Sigmoid colon (tissue), 7 donors: ENCODE results near the gene NECTIN4. TPM values are rescaled to one million over a fixed set of nuclear protein-coding genes. Genes with fewer than 3 reads are reported as not detected.

ENCODE experiments used
- DNase-seq: peaks from one replicate; pipeline ENCODE4 v3.0.0-alpha.2; 2019
- H3K27ac ChIP-seq, 4 donors: fragments of 200-600 bp; sonication (generic); one replicate each; pipeline ENCODE4 v1.5.1; 2016 to 2019; ENCODE audit warnings: mild to moderate bottlenecking in 1 of 4
- H3K27me3 ChIP-seq, 3 donors: fragments of 200-600 bp; sonication (generic); one replicate each; pipeline ENCODE4 v1.5.1; 2019; ENCODE audit warnings: mild to moderate bottlenecking in 1 of 3
- H3K36me3 ChIP-seq, 4 donors: fragments of 200-600 bp; sonication (generic); one replicate each; pipeline ENCODE4 v1.5.1; 2016 to 2019
- H3K4me1 ChIP-seq, 4 donors: fragments of 200-600 bp; sonication (generic); one replicate each; pipeline ENCODE4 v1.5.1; 2017 to 2019
- H3K4me3 ChIP-seq, 4 donors: fragments of 200-600 bp; sonication (generic); one replicate each; pipeline ENCODE4 v1.5.1; 2017 to 2019; ENCODE audit warnings: mild to moderate bottlenecking in 2 of 4, moderate library complexity in 1 of 4
- H3K9me3 ChIP-seq, 4 donors: fragments of 200-600 bp in 3 of 4; sonication (generic) in 3 of 4; one replicate each; pipeline versions ENCODE4 v1.5.1 to v1.6.1; 2013 to 2019
- POLR2A ChIP-seq, 2 donors: fragments of 450-650 bp; IDR thresholded peaks; one replicate each; pipeline ENCODE4 v1.6.1; 2016; ENCODE audit warnings: antibody characterized with exemption in 2 of 2, mild to moderate bottlenecking in 2 of 2, moderate library complexity in 2 of 2
- POLR2AphosphoS5 ChIP-seq, 4 donors: sonication (generic); formaldehyde crosslinking; IDR thresholded peaks; one replicate each; pipeline ENCODE4 v1.6.1; 2017; ENCODE audit warnings: antibody characterized with exemption in 4 of 4
- WGBS, 2 donors: extraction: QIAGEN DNeasy Blood & Tissue Kit; methylation state at CpG; one replicate each; pipeline ENCODE4 v1.1.7; 2013; 5-methylcytosine and 5-hydroxymethylcytosine counted together
- intact Hi-C: fragments of 100-400 bp; cut with DNase I; formaldehyde crosslinking; loops from one replicate; pipeline ENCODE4 v1.15.1; 2023
- polyA plus RNA-seq, 3 donors: library from polyadenylated mRNA; stranded (reverse); fragments of 200-250 nt; gene quantifications; one replicate each; pipeline ENCODE4 v1.2.3, GENCODE V29; 2013
- small RNA-seq, 3 donors: library from RNA; depleted of rRNA; stranded (forward); fragments of <200 nt; gene quantifications; one replicate each; pipeline ENCODE3, GENCODE V24; 2016
- total RNA-seq, 4 donors: library from RNA; depleted of rRNA; stranded (reverse); fragments of >200 nt; gene quantifications; one replicate each; pipeline ENCODE4 v1.1.0, GENCODE V29; 2016
- TF ChIP-seq, protein P1 (sequence below), 4 experiments: fragments of 450-650 bp in 3 of 4; fragments of 200-600 bp in 1 of 4; IDR thresholded peaks; one replicate each; pipeline ENCODE4 v1.5.1; 2016 to 2019; ENCODE audit warnings: antibody characterized with exemption in 4 of 4, mild to moderate bottlenecking in 3 of 4, moderate library complexity in 2 of 4
- donor health status: healthy with polysubstance abuse.
- donor health status: Bipolar disorder and iron deficiency.
- donor health status: healthy.

Gene NECTIN4
- total and polyA plus RNA-seq, 7 donors: 1.2 to 2.8 TPM; not detected in 5

GRCh38 chr1:161021165-161021969, 68.0 kb downstream of the NECTIN4 start:
- H3K4me1 ChIP-seq: peaks cover 0 to 17% (median 14%) of the 10 kb centered on the region in 4 donors
- peak; percentile 75 for DNase-seq
- peak overlapping the region; percentile 28 to 76 (median 60) for H3K27ac ChIP-seq
- 11 to 13% methylated on average over 34 of the region's 34 CpGs for WGBS, 2 donors
- no peaks in the 10 kb centered on the region for H3K9me3 ChIP-seq
- TF ChIP-seq, protein P1, sequence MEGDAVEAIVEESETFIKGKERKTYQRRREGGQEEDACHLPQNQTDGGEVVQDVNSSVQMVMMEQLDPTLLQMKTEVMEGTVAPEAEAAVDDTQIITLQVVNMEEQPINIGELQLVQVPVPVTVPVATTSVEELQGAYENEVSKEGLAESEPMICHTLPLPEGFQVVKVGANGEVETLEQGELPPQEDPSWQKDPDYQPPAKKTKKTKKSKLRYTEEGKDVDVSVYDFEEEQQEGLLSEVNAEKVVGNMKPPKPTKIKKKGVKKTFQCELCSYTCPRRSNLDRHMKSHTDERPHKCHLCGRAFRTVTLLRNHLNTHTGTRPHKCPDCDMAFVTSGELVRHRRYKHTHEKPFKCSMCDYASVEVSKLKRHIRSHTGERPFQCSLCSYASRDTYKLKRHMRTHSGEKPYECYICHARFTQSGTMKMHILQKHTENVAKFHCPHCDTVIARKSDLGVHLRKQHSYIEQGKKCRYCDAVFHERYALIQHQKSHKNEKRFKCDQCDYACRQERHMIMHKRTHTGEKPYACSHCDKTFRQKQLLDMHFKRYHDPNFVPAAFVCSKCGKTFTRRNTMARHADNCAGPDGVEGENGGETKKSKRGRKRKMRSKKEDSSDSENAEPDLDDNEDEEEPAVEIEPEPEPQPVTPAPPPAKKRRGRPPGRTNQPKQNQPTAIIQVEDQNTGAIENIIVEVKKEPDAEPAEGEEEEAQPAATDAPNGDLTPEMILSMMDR (IDR thresholded peaks at IDR 0.05): no peak
- TF ChIP-seq POLR2A (IDR thresholded peaks at IDR 0.05) (peak in 1 of 2 donors; percentile 64), POLR2AphosphoS5 (IDR thresholded peaks at IDR 0.05) (peak in 2 of 4 donors; percentile 14 to 20)
- peak overlapping the region; percentile 24 to 47 (median 42) for H3K4me3 ChIP-seq
- H3K27me3 ChIP-seq: peaks cover 0 to 35% (median 20%) of the 10 kb centered on the region in 3 donors
- intact Hi-C loops: no loop called here
- H3K36me3 ChIP-seq: no peaks in the 10 kb centered on the region

Small RNA genes lying within 50 kb of the gene (small RNA-seq; reads per million reads assigned to genes)
- 0 reads per million in 3 donors for gene AL591806.2

Other genes starting within 250 kb of the NECTIN4 start
- under 1 TPM in 3 of 4 donors, not detected in 1; 0.16 to 0.36 (median 0.27) TPM for gene CD244, start 226.7 kb downstream of the NECTIN4 start, total RNA-seq
- gene CD244, start 226.7 kb downstream of the NECTIN4 start, polyA plus RNA-seq: 1 to 10 TPM in 2 of 3 donors, not detected in 1; 1.0 to 1.8 TPM
- gene ITLN1, start 204.4 kb downstream of the NECTIN4 start, total RNA-seq: under 1 TPM in 2 of 4 donors, not detected in 2; 0.66 to 0.71 TPM
- 100 to 1,000 TPM; 175 to 478 (median 284) TPM for gene ITLN1, start 204.4 kb downstream of the NECTIN4 start, polyA plus RNA-seq
- not detected for gene ITLN2, start 134.7 kb downstream of the NECTIN4 start, total RNA-seq
- gene ITLN2, start 134.7 kb downstream of the NECTIN4 start, polyA plus RNA-seq: under 1 TPM in 1 of 3 donors, not detected in 2; 0.12 TPM
- gene F11R, start 68.4 kb downstream of the NECTIN4 start, total RNA-seq: 10 to 100 TPM in 1 of 4 donors, 1 to 10 TPM in 3; 2.7 to 30.5 (median 5.9) TPM
- gene F11R, start 68.4 kb downstream of the NECTIN4 start, polyA plus RNA-seq: 10 to 100 TPM; 15.6 to 96.7 (median 34.0) TPM
- 10 to 100 TPM; 10.5 to 46.4 (median 27.8) TPM for gene TSTD1, start 50.6 kb downstream of the NECTIN4 start, total RNA-seq
- 100 to 1,000 TPM; 115 to 609 (median 268) TPM for gene TSTD1, start 50.6 kb downstream of the NECTIN4 start, polyA plus RNA-seq
- 10 to 100 TPM; 54.8 to 76.2 (median 62.5) TPM for gene USF1, start 43.6 kb downstream of the NECTIN4 start, total RNA-seq
- gene USF1, start 43.6 kb downstream of the NECTIN4 start, polyA plus RNA-seq: 10 to 100 TPM; 25.8 to 84.6 (median 42.5) TPM
- 1 to 10 TPM; 4.4 to 7.7 (median 6.6) TPM for gene ARHGAP30, start 19.7 kb downstream of the NECTIN4 start, total RNA-seq
- gene ARHGAP30, start 19.7 kb downstream of the NECTIN4 start, polyA plus RNA-seq: 10 to 100 TPM in 1 of 3 donors, 1 to 10 TPM in 2; 4.8 to 37.8 (median 4.9) TPM
- 10 to 100 TPM in 2 of 4 donors, 1 to 10 TPM in 2; 5.8 to 14.1 (median 10.8) TPM for gene KLHDC9, start 8.8 kb upstream of the NECTIN4 start, total RNA-seq
- 10 to 100 TPM in 1 of 3 donors, 1 to 10 TPM in 2; 4.7 to 11.1 (median 9.6) TPM for gene KLHDC9, start 8.8 kb upstream of the NECTIN4 start, polyA plus RNA-seq
- gene PFDN2, start 28.5 kb upstream of the NECTIN4 start, total RNA-seq: 10 to 100 TPM; 40.7 to 63.4 (median 45.9) TPM
- gene PFDN2, start 28.5 kb upstream of the NECTIN4 start, polyA plus RNA-seq: 100 to 1,000 TPM in 2 of 3 donors, 10 to 100 TPM in 1; 82.3 to 115 (median 104) TPM
- 10 to 100 TPM; 24.4 to 39.6 (median 33.1) TPM for gene NIT1, start 28.5 kb upstream of the NECTIN4 start, total RNA-seq
- 10 to 100 TPM; 46.8 to 66.6 (median 66.5) TPM for gene NIT1, start 28.5 kb upstream of the NECTIN4 start, polyA plus RNA-seq
- 10 to 100 TPM; 27.7 to 34.2 (median 30.2) TPM for gene DEDD, start 43.1 kb upstream of the NECTIN4 start, total RNA-seq
- 10 to 100 TPM; 24.0 to 30.6 (median 30.5) TPM for gene DEDD, start 43.1 kb upstream of the NECTIN4 start, polyA plus RNA-seq
- gene UFC1, start 64.4 kb upstream of the NECTIN4 start, total RNA-seq: 10 to 100 TPM; 49.0 to 77.8 (median 70.3) TPM
- gene UFC1, start 64.4 kb upstream of the NECTIN4 start, polyA plus RNA-seq: 100 to 1,000 TPM; 129 to 249 (median 232) TPM
- 10 to 100 TPM; 11.4 to 24.1 (median 13.1) TPM for gene USP21, start 69.9 kb upstream of the NECTIN4 start, total RNA-seq
- 10 to 100 TPM; 16.2 to 22.2 (median 17.3) TPM for gene USP21, start 69.9 kb upstream of the NECTIN4 start, polyA plus RNA-seq
- 10 to 100 TPM; 16.6 to 30.9 (median 21.3) TPM for gene PPOX, start 76.9 kb upstream of the NECTIN4 start, total RNA-seq
- 10 to 100 TPM in 2 of 3 donors, 1 to 10 TPM in 1; 7.4 to 17.7 (median 16.2) TPM for gene PPOX, start 76.9 kb upstream of the NECTIN4 start, polyA plus RNA-seq
- 10 to 100 TPM; 10.7 to 19.3 (median 14.8) TPM for gene B4GALT3, start 87.9 kb upstream of the NECTIN4 start, total RNA-seq
- gene B4GALT3, start 87.9 kb upstream of the NECTIN4 start, polyA plus RNA-seq: 10 to 100 TPM; 13.4 to 33.4 (median 16.8) TPM
- gene ADAMTS4, start 109.5 kb upstream of the NECTIN4 start, total RNA-seq: 10 to 100 TPM in 2 of 4 donors, 1 to 10 TPM in 2; 6.4 to 78.2 (median 10.8) TPM
- 1 to 10 TPM in 1 of 3 donors, under 1 TPM in 2; 0.23 to 4.5 (median 0.60) TPM for gene ADAMTS4, start 109.5 kb upstream of the NECTIN4 start, polyA plus RNA-seq
- 100 to 1,000 TPM in 1 of 4 donors, 10 to 100 TPM in 3; 79.6 to 113 (median 92.6) TPM for gene NDUFS2, start 112.8 kb upstream of the NECTIN4 start, total RNA-seq
- gene NDUFS2, start 112.8 kb upstream of the NECTIN4 start, polyA plus RNA-seq: 100 to 1,000 TPM; 113 to 194 (median 123) TPM
- 10 to 100 TPM; 14.4 to 86.4 (median 56.9) TPM for gene FCER1G, start 125.7 kb upstream of the NECTIN4 start, total RNA-seq
- gene FCER1G, start 125.7 kb upstream of the NECTIN4 start, polyA plus RNA-seq: 100 to 1,000 TPM in 1 of 3 donors, 10 to 100 TPM in 2; 77.7 to 243 (median 80.5) TPM
- gene APOA2, start 134.1 kb upstream of the NECTIN4 start, total RNA-seq: not detected
- under 1 TPM in 1 of 3 donors, not detected in 2; 0.26 TPM for gene APOA2, start 134.1 kb upstream of the NECTIN4 start, polyA plus RNA-seq
- gene TOMM40L, start 136.5 kb upstream of the NECTIN4 start, total RNA-seq: 10 to 100 TPM; 12.6 to 20.2 (median 14.8) TPM
- 10 to 100 TPM; 15.0 to 23.1 (median 18.5) TPM for gene TOMM40L, start 136.5 kb upstream of the NECTIN4 start, polyA plus RNA-seq
- not detected for gene NR1I3, start 148.6 kb upstream of the NECTIN4 start, total RNA-seq
- under 1 TPM in 1 of 3 donors, not detected in 2; 0.13 TPM for gene NR1I3, start 148.6 kb upstream of the NECTIN4 start, polyA plus RNA-seq
- gene PCP4L1, start 169.2 kb upstream of the NECTIN4 start, total RNA-seq: 10 to 100 TPM in 1 of 4 donors, 1 to 10 TPM in 2, under 1 TPM in 1; 0.71 to 15.2 (median 3.7) TPM
- 1 to 10 TPM in 1 of 3 donors, not detected in 2; 2.3 TPM for gene PCP4L1, start 169.2 kb upstream of the NECTIN4 start, polyA plus RNA-seq
- gene MPZ, start 220.4 kb upstream of the NECTIN4 start, total RNA-seq: 1 to 10 TPM; 3.1 to 10.0 (median 6.0) TPM
- 1 to 10 TPM; 1.2 to 4.1 (median 3.0) TPM for gene MPZ, start 220.4 kb upstream of the NECTIN4 start, polyA plus RNA-seq
- gene SDHC, start 224.8 kb upstream of the NECTIN4 start, total RNA-seq: 10 to 100 TPM; 21.2 to 83.5 (median 38.1) TPM
- 100 to 1,000 TPM; 221 to 371 (median 234) TPM for gene SDHC, start 224.8 kb upstream of the NECTIN4 start, polyA plus RNA-seq